WTC11 (cell line): Measurements from ENCODE around the gene DDX55. TPM values are rescaled to one million over a fixed set of nuclear protein-coding genes. Genes with fewer than 3 reads are reported as not detected.

Experiments
- ATAC-seq: fragments of 200-7000 bp; cut with Tn5 transposase; 2 replicates; pipeline ENCODE4 v1.10.0; 2021; ENCODE audit warnings: mild to moderate bottlenecking, moderate library complexity
- CTCF ChIA-PET: fragments of 300-600 bp; sonication (Branson Sonifier 250); formaldehyde crosslinking; loops from one replicate; lab custom pipeline; 2021; ENCODE audit warnings: antibody characterized with exemption; lab: Charles Lee
- POLR2A ChIA-PET: fragments of 350-600 bp; sonication (Branson Sonifier 250); formaldehyde crosslinking; loops from one replicate; lab custom pipeline; 2021; ENCODE audit warnings: antibody characterized with exemption; lab: Charles Lee
- DNase-seq: peaks from one replicate; pipeline ENCODE4 v3.0.0; 2021; ENCODE audit warnings: low spot score
- H3K27ac Mint-ChIP-seq: 2 replicates; pipeline ENCODE4 v1.8.0; 2021; ENCODE audit warnings: mixed read lengths
- H3K27me3 Mint-ChIP-seq: 2 replicates; pipeline ENCODE4 v1.8.0; 2021; ENCODE audit warnings: low read depth, mild to moderate bottlenecking, moderate library complexity, mixed read lengths
- H3K36me3 Mint-ChIP-seq: 2 replicates; pipeline ENCODE4 v1.8.0; 2021; ENCODE audit warnings: mixed read lengths
- H3K4me1 Mint-ChIP-seq: 2 replicates; pipeline ENCODE4 v1.8.0; 2022; ENCODE audit warnings: mixed read lengths
- H3K4me3 Mint-ChIP-seq: 2 replicates; pipeline ENCODE4 v1.8.0; 2021; ENCODE audit warnings: mild to moderate bottlenecking, moderate library complexity, mixed read lengths
- H3K9me3 Mint-ChIP-seq: 2 replicates; pipeline ENCODE4 v1.8.0; 2021; ENCODE audit warnings: mixed read lengths
- CBFB ChIP-seq: sonication (generic); formaldehyde crosslinking; IDR thresholded peaks from 2 replicates; pipeline ENCODE4 v1.8.1; 2022; ENCODE audit warnings: mild to moderate bottlenecking, low read depth, missing genetic modification reagents
- CREB1 ChIP-seq: sonication (generic); formaldehyde crosslinking; IDR thresholded peaks from 2 replicates; pipeline ENCODE4 v1.8.0; 2023; ENCODE audit warnings: mild to moderate bottlenecking, missing genetic modification reagents
- ELF4 ChIP-seq: sonication (generic); formaldehyde crosslinking; IDR thresholded peaks from 2 replicates; pipeline ENCODE4 v1.8.1; 2022; ENCODE audit warnings: low read depth, mild to moderate bottlenecking, moderate library complexity, missing genetic modification reagents
- ESRRA ChIP-seq: sonication (generic); formaldehyde crosslinking; IDR thresholded peaks from 2 replicates; pipeline ENCODE4 v1.8.1; 2022; ENCODE audit warnings: mild to moderate bottlenecking, missing genetic modification reagents, borderline replicate concordance
- GRHL2 ChIP-seq: fragments of 250-450 bp; sonication (Bioruptor Pico); IDR thresholded peaks from 2 replicates; pipeline ENCODE4 v1.8.0; 2022; ENCODE audit warnings: mild to moderate bottlenecking, moderate library complexity; ENCODE audit not compliant: insufficient replicate concordance, severe bottlenecking
- NFATC4 ChIP-seq: fragments of 250-450 bp; sonication (Bioruptor Pico); IDR thresholded peaks from 2 replicates; pipeline ENCODE4 v1.9.0; 2021; ENCODE audit warnings: mild to moderate bottlenecking
- NR3C1 ChIP-seq: sonication (generic); formaldehyde crosslinking; conservative IDR thresholded peaks from 2 replicates; pipeline ENCODE4 v1.8.1; 2023; ENCODE audit warnings: low read depth, mild to moderate bottlenecking, missing genetic modification reagents
- OVOL2 ChIP-seq: fragments of 250-450 bp; sonication (Bioruptor Pico); IDR thresholded peaks from 2 replicates; pipeline ENCODE4 v1.9.0; 2021; ENCODE audit warnings: mild to moderate bottlenecking, borderline replicate concordance
- SMAD4 ChIP-seq: sonication (generic); formaldehyde crosslinking; IDR thresholded peaks from 2 replicates; pipeline ENCODE4 v1.8.0; 2022; ENCODE audit warnings: mild to moderate bottlenecking, missing genetic modification reagents
- SOX15 ChIP-seq: fragments of 250-450 bp; sonication (Bioruptor Pico); IDR thresholded peaks from 2 replicates; pipeline ENCODE4 v1.9.0; 2021; ENCODE audit warnings: mild to moderate bottlenecking
- SP1 ChIP-seq: sonication (generic); formaldehyde crosslinking; conservative IDR thresholded peaks from 2 replicates; pipeline ENCODE4 v1.8.1; 2022; ENCODE audit warnings: missing genetic modification reagents
- TEAD1 ChIP-seq: sonication (generic); formaldehyde crosslinking; IDR thresholded peaks from 2 replicates; pipeline ENCODE4 v1.8.0; 2022; ENCODE audit warnings: mild to moderate bottlenecking, missing genetic modification reagents
- TP53 ChIP-seq: sonication (generic); formaldehyde crosslinking; IDR thresholded peaks from 2 replicates; pipeline ENCODE4 v1.8.1; 2023; ENCODE audit warnings: mild to moderate bottlenecking, missing genetic modification reagents
- ZNF423 ChIP-seq: fragments of 250-450 bp; sonication (Bioruptor Pico); IDR thresholded peaks from 2 replicates; pipeline ENCODE4 v2.1.2; 2022; ENCODE audit warnings: mild to moderate bottlenecking, moderate library complexity
- total RNA-seq: library from RNA; stranded (reverse); gene quantifications from 3 replicates; pipeline ENCODE4 v1.2.3, GENCODE V29; 2021
- TF ChIP-seq, protein P1 (sequence below): fragments of 250-450 bp; sonication (Bioruptor Pico); IDR thresholded peaks from 2 replicates; pipeline ENCODE4 v1.9.0; 2021; ENCODE audit warnings: moderate library complexity, mild to moderate bottlenecking, inconsistent platforms, borderline replicate concordance
- TF ChIP-seq, protein P2 (sequence below): sonication (generic); formaldehyde crosslinking; IDR thresholded peaks from 2 replicates; pipeline ENCODE4 v1.8.0; 2022; ENCODE audit warnings: mild to moderate bottlenecking, missing genetic modification reagents
- TF ChIP-seq, protein P3 (sequence below): sonication (generic); formaldehyde crosslinking; IDR thresholded peaks from 2 replicates; pipeline ENCODE4 v1.8.1; 2022; ENCODE audit warnings: low read depth, missing genetic modification reagents, borderline replicate concordance
- TF ChIP-seq, protein P4 (sequence below): sonication (generic); formaldehyde crosslinking; IDR thresholded peaks from 2 replicates; pipeline ENCODE4 v1.8.1; 2022; ENCODE audit warnings: mild to moderate bottlenecking, moderate library complexity, missing genetic modification reagents
- TF ChIP-seq, protein P5 (sequence below): sonication (generic); formaldehyde crosslinking; IDR thresholded peaks from 2 replicates; pipeline ENCODE4 v1.8.1; 2022; ENCODE audit warnings: mild to moderate bottlenecking, missing genetic modification reagents, moderate library complexity, borderline replicate concordance
- TF ChIP-seq, protein P6 (sequence below): sonication (generic); formaldehyde crosslinking; IDR thresholded peaks from 2 replicates; pipeline ENCODE4 v1.8.0; 2022; ENCODE audit warnings: missing genetic modification reagents

Gene DDX55
- total RNA-seq, 1 experiment from 2014 or later = 44.2 TPM

DNA sequence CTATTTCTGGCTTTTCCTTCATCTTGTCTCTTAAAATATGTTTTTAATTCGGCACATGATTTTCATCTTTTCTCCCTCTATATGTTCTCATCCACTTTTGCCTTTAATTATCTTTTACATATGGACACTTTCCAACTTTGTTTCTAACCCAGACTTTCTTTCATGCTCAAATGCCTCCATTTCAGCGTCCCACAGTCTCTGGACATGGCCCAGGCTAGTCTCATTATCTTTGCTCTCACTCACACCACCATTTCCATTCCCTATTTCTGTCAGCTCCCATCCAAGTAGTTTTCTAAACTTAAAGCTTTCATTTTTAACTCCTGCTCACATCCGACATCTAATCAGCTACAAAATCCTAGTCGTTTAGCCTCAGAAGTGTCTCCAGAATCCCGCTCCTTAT lies 46.5 kb downstream of the DDX55 start:
- no peak for DNase-seq
- CTCF ChIA-PET = no interaction called here
- Mint-ChIP-seq H3K9me3 (no peaks in the 10 kb centered on the region), H3K36me3 (peaks cover 38% of the 10 kb centered on the region), H3K4me1 (no peaks in the 10 kb centered on the region), H3K27me3 (no peaks in the 10 kb centered on the region), H3K4me3 (no peak overlapping the region)
- no peak for ATAC-seq
- TF ChIP-seq GRHL2 (CRISPR knock-in tag) (no peak), OVOL2 (CRISPR knock-in tag) (no peak), NR3C1 (no peak), SMAD4 (CRISPR knock-in tag) (no peak), ZNF423 (no peak), ESRRA (CRISPR knock-in tag) (no peak), CBFB (CRISPR knock-in tag) (no peak), TP53 (CRISPR knock-in tag) (no peak), NFATC4 (no peak), SP1 (CRISPR knock-in tag) (no peak), CREB1 (CRISPR knock-in tag) (no peak)
- TF ChIP-seq, protein P1, sequence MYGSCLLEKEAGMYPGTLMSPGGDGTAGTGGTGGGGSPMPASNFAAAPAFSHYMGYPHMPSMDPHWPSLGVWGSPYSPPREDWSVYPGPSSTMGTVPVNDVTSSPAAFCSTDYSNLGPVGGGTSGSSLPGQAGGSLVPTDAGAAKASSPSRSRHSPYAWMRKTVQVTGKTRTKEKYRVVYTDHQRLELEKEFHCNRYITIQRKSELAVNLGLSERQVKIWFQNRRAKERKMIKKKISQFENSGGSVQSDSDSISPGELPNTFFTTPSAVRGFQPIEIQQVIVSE (CRISPR knock-in tag) = no peak
- TF ChIP-seq, protein P2, sequence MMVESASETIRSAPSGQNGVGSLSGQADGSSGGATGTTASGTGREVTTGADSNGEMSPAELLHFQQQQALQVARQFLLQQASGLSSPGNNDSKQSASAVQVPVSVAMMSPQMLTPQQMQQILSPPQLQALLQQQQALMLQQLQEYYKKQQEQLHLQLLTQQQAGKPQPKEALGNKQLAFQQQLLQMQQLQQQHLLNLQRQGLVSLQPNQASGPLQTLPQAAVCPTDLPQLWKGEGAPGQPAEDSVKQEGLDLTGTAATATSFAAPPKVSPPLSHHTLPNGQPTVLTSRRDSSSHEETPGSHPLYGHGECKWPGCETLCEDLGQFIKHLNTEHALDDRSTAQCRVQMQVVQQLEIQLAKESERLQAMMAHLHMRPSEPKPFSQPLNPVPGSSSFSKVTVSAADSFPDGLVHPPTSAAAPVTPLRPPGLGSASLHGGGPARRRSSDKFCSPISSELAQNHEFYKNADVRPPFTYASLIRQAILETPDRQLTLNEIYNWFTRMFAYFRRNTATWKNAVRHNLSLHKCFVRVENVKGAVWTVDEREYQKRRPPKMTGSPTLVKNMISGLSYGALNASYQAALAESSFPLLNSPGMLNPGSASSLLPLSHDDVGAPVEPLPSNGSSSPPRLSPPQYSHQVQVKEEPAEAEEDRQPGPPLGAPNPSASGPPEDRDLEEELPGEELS (CRISPR knock-in tag) = no peak
- TF ChIP-seq, protein P3, sequence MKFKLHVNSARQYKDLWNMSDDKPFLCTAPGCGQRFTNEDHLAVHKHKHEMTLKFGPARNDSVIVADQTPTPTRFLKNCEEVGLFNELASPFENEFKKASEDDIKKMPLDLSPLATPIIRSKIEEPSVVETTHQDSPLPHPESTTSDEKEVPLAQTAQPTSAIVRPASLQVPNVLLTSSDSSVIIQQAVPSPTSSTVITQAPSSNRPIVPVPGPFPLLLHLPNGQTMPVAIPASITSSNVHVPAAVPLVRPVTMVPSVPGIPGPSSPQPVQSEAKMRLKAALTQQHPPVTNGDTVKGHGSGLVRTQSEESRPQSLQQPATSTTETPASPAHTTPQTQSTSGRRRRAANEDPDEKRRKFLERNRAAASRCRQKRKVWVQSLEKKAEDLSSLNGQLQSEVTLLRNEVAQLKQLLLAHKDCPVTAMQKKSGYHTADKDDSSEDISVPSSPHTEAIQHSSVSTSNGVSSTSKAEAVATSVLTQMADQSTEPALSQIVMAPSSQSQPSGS (CRISPR knock-in tag) = no peak
- TF ChIP-seq, protein P4, sequence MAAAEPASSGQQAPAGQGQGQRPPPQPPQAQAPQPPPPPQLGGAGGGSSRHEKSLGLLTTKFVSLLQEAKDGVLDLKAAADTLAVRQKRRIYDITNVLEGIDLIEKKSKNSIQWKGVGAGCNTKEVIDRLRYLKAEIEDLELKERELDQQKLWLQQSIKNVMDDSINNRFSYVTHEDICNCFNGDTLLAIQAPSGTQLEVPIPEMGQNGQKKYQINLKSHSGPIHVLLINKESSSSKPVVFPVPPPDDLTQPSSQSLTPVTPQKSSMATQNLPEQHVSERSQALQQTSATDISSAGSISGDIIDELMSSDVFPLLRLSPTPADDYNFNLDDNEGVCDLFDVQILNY (CRISPR knock-in tag) = no peak
- TF ChIP-seq, protein P5, sequence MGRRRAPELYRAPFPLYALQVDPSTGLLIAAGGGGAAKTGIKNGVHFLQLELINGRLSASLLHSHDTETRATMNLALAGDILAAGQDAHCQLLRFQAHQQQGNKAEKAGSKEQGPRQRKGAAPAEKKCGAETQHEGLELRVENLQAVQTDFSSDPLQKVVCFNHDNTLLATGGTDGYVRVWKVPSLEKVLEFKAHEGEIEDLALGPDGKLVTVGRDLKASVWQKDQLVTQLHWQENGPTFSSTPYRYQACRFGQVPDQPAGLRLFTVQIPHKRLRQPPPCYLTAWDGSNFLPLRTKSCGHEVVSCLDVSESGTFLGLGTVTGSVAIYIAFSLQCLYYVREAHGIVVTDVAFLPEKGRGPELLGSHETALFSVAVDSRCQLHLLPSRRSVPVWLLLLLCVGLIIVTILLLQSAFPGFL (CRISPR knock-in tag) = no peak
- TF ChIP-seq, all 79 proteins: peak for 0
- POLR2A ChIA-PET = no interaction called here
- no peak overlapping the region for H3K27ac Mint-ChIP-seq

DNA sequence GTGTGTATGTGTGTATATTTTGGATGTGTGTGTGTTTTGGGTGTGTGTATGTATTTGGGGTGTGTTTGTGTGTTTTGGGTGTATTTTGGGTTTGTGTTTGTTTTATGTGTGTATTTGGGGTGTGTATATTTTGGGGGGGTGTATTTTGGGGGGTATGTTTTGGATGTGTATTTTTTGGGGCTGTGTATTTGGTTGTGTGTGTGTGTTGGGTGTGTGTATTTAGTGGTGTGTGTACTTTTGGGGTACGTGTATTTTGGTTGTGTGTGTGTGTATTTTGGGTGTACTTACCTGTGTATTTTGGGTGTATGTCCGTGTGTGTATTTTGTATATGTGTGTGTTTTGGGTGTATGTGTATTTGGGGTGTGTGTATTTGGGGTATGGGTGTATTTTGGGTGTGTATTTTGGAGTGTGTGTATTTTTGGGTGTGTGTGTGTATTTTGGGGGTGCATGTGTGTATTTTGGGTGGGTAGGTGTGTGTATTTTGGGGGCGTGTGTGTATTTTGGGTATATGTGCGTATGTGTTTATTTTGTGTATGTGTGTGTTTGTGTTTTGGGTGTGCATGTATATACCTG lies 52.3 kb downstream of the DDX55 start:
- Mint-ChIP-seq H3K4me1 (no peaks in the 10 kb centered on the region), H3K4me3 (no peak overlapping the region), H3K9me3 (no peaks in the 10 kb centered on the region), H3K36me3 (peaks cover 28% of the 10 kb centered on the region), H3K27me3 (no peaks in the 10 kb centered on the region), H3K27ac (no peak overlapping the region)
- ChIA-PET POLR2A (interaction anchor here (0.7 kb wide), 1 partner anchor 14 kb away, joined by 3 read pairs; no protein-coding TSS in a partner anchor), CTCF (no interaction called here)
- ATAC-seq (no peak), DNase-seq (no peak)
- TF ChIP-seq, protein P6, sequence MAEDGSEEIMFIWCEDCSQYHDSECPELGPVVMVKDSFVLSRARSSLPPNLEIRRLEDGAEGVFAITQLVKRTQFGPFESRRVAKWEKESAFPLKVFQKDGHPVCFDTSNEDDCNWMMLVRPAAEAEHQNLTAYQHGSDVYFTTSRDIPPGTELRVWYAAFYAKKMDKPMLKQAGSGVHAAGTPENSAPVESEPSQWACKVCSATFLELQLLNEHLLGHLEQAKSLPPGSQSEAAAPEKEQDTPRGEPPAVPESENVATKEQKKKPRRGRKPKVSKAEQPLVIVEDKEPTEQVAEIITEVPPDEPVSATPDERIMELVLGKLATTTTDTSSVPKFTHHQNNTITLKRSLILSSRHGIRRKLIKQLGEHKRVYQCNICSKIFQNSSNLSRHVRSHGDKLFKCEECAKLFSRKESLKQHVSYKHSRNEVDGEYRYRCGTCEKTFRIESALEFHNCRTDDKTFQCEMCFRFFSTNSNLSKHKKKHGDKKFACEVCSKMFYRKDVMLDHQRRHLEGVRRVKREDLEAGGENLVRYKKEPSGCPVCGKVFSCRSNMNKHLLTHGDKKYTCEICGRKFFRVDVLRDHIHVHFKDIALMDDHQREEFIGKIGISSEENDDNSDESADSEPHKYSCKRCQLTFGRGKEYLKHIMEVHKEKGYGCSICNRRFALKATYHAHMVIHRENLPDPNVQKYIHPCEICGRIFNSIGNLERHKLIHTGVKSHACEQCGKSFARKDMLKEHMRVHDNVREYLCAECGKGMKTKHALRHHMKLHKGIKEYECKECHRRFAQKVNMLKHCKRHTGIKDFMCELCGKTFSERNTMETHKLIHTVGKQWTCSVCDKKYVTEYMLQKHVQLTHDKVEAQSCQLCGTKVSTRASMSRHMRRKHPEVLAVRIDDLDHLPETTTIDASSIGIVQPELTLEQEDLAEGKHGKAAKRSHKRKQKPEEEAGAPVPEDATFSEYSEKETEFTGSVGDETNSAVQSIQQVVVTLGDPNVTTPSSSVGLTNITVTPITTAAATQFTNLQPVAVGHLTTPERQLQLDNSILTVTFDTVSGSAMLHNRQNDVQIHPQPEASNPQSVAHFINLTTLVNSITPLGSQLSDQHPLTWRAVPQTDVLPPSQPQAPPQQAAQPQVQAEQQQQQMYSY (CRISPR knock-in tag) = no peak
- TF ChIP-seq ELF4 (CRISPR knock-in tag) = no peak
- TF ChIP-seq, protein P3 (CRISPR knock-in tag) = no peak
- no peak for TF ChIP-seq TEAD1
- TF ChIP-seq SOX15 (CRISPR knock-in tag) = no peak
